ENCODE results near the gene TNFRSF11A. TPM values are rescaled to one million over a fixed set of nuclear protein-coding genes. Genes with fewer than 3 reads are reported as not detected.

TNFRSF11A gene
- total RNA-seq, 1 experiment from 2014 or later, result 3.2 TPM

DNA sequence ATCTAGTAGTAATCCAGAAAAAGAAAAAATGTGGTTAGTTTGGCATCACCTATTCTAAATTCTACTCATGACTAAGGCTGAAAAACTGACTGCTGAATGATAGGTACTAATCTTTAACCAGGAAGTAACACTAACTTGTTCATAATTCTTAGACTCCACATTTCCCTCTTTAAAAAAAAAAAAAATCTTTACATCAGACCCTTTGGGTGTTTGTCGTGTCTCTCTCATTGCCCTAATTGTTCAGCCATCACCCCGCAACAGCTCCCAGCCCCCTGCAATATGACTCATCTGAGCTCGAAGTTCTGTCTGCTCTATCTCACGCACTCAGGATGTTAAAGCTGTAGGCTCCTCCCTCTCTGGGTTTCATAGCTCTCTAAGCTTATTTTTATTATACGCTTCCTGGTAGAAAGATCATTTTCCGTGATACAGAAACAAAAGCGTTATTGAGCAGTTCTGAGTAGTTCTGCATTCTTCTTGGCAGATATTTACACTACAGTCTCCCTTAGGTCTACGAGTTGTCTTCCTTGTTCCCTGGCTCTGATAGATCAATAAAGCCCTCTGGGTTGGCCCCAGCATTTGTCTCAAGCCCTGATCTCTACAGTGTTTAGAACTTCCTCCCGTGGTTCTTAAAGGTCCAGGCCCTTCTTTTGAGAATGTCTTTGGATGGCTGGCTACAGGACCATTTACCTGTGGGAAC is 95.6 kb downstream of the TNFRSF11A start:
- no peak overlapping the region; a peak in 1 of 4 replicates for H3K4me3 ChIP-seq (replicated peaks in 1 of 2; ENCODE audit: low read depth in 1 of 2, low read length in 2 of 2)
- CTCF ChIA-PET, result interaction anchor here (0.7 to 1.1 kb wide), 2 partner anchors 30 to 596 kb away, joined by 3 read pairs; no protein-coding TSS in a partner anchor
- DNase-seq (ENCODE audit: low read depth, low spot score), result no peak

GRCh38 chr18:62425465-62426190 is 100.5 kb downstream of the TNFRSF11A start:
- Histone ChIP-seq H3K4me3 (replicated peaks in 1 of 2; ENCODE audit: low read depth in 1 of 2, low read length in 2 of 2) (peak overlapping the region; percentile 23 to 39), H2AFZ (ENCODE audit: low read depth, low read length, poor library complexity, severe bottlenecking) (peak overlapping the region; percentile 84), H3K27me3 (ENCODE audit: insufficient read depth, low read length) (no peaks in the 10 kb centered on the region), H3K4me2 (ENCODE audit: low read length) (peak overlapping the region; percentile 72), H3K4me1 (ENCODE audit: control insufficient read depth in 1 of 2, insufficient read depth in 2 of 2, low read length in 2 of 2) (peaks cover 7 to 21% of the 10 kb centered on the region in 2 experiments), H3K9me2 (ENCODE audit: insufficient read depth) (no peaks in the 10 kb centered on the region), H4K20me1 (ENCODE audit: insufficient read depth) (no peaks in the 10 kb centered on the region), H3K79me2 (ENCODE audit: insufficient read depth, low read length) (no peaks in the 10 kb centered on the region), H3K9ac (ENCODE audit: low read length) (peak overlapping the region; percentile 31), H3K27ac (ENCODE audit: low read depth, low read length) (peak overlapping the region; percentile 27; the same call in 1 of the 2 replicates), H3K36me3 (ENCODE audit: control insufficient read depth in 1 of 2, insufficient read depth in 2 of 2, low read length in 2 of 2) (no peaks in the 10 kb centered on the region), H3K9me3 (ENCODE audit: control insufficient read depth in 1 of 2, insufficient read depth in 1 of 2, low read depth in 1 of 2, low read length in 2 of 2) (no peaks in the 10 kb centered on the region)
- ChIA-PET POLR2A (interaction anchor here (1.0 to 1.4 kb wide), 2 partner anchors 25 to 101 kb away, joined by 5 to 6 read pairs; no protein-coding TSS in a partner anchor), CTCF (interaction anchor here (0.8 to 2.4 kb wide), 21 partner anchors 9 to 557 kb away, joined by 3 to 20 read pairs (median 4); partner anchors contain the start of genes PIGN, RELCH and ZCCHC2), RAD21 (ENCODE audit: low non-redundant PET in 1 of 2, low total read pairs in 2 of 2, uncharacterized antibody in 2 of 2, unreplicated experiment in 2 of 2) (interaction anchor here (0.6 to 1.6 kb wide), 4 partner anchors 25 to 291 kb away, joined by 4 to 9 read pairs (median 6); partner anchors contain the start of gene ZCCHC2 (in 1 of the 2))
- peak; percentile 89 for ATAC-seq
- no TSS peak for BruUV-seq (replicated peaks)
- intact Hi-C loops (cut with micrococcal nuclease), result loop anchor here (1.0 to 5.0 kb wide), 5 partner anchors 97 to 557 kb away; partner anchors contain the start of gene ZCCHC2
- DNase-seq (ENCODE audit: low read depth, low spot score), result peak; percentile 90
- no peak for TF ChIP-seq JUND (IDR thresholded peaks at IDR 0.05)
- TF ChIP-seq ATF3 (IDR thresholded peaks at IDR 0.05), result no peak
- TF ChIP-seq, protein P1, sequence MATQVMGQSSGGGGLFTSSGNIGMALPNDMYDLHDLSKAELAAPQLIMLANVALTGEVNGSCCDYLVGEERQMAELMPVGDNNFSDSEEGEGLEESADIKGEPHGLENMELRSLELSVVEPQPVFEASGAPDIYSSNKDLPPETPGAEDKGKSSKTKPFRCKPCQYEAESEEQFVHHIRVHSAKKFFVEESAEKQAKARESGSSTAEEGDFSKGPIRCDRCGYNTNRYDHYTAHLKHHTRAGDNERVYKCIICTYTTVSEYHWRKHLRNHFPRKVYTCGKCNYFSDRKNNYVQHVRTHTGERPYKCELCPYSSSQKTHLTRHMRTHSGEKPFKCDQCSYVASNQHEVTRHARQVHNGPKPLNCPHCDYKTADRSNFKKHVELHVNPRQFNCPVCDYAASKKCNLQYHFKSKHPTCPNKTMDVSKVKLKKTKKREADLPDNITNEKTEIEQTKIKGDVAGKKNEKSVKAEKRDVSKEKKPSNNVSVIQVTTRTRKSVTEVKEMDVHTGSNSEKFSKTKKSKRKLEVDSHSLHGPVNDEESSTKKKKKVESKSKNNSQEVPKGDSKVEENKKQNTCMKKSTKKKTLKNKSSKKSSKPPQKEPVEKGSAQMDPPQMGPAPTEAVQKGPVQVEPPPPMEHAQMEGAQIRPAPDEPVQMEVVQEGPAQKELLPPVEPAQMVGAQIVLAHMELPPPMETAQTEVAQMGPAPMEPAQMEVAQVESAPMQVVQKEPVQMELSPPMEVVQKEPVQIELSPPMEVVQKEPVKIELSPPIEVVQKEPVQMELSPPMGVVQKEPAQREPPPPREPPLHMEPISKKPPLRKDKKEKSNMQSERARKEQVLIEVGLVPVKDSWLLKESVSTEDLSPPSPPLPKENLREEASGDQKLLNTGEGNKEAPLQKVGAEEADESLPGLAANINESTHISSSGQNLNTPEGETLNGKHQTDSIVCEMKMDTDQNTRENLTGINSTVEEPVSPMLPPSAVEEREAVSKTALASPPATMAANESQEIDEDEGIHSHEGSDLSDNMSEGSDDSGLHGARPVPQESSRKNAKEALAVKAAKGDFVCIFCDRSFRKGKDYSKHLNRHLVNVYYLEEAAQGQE (IDR thresholded peaks at IDR 0.05; ENCODE audit: low read depth), result no peak
- TF ChIP-seq ZBTB33 (IDR thresholded peaks at IDR 0.05; ENCODE audit: extremely low read depth, insufficient replicate concordance, low read length), result no peak
- peak; percentile 33; the same call in 1 of the 2 replicates for TF ChIP-seq FOSL1 (IDR thresholded peaks at IDR 0.05; ENCODE audit: low read depth)
- peak; percentile 60 for TF ChIP-seq CEBPB (IDR thresholded peaks at IDR 0.05; ENCODE audit: low read depth)
- TF ChIP-seq EZH2 (IDR thresholded peaks at IDR 0.05), result no peak
- peak; percentile 31; the same call in 1 of the 2 replicates for TF ChIP-seq POLR2AphosphoS5 (IDR thresholded peaks at IDR 0.05; ENCODE audit: low read depth, low read length)
- TF ChIP-seq SRF (IDR thresholded peaks at IDR 0.05; ENCODE audit: low read depth), result no peak

More for the DNA sequence above, 95.6 kb downstream of the TNFRSF11A start:
- Histone ChIP-seq H3K4me2 (ENCODE audit: low read length) (peak overlapping the region; percentile 49), H3K9me2 (ENCODE audit: insufficient read depth) (no peaks in the 10 kb centered on the region), H2AFZ (ENCODE audit: low read depth, low read length, poor library complexity, severe bottlenecking) (peak overlapping the region; percentile 71), H3K27me3 (ENCODE audit: insufficient read depth, low read length) (no peaks in the 10 kb centered on the region), H3K4me1 (ENCODE audit: control insufficient read depth in 1 of 2, insufficient read depth in 2 of 2, low read length in 2 of 2) (peaks cover 4 to 24% of the 10 kb centered on the region in 2 experiments), H3K9me3 (ENCODE audit: control insufficient read depth in 1 of 2, insufficient read depth in 1 of 2, low read depth in 1 of 2, low read length in 2 of 2) (no peaks in the 10 kb centered on the region), H3K9ac (ENCODE audit: low read length) (no peak overlapping the region), H3K36me3 (ENCODE audit: control insufficient read depth in 1 of 2, insufficient read depth in 2 of 2, low read length in 2 of 2) (no peaks in the 10 kb centered on the region), H3K79me2 (ENCODE audit: insufficient read depth, low read length) (no peaks in the 10 kb centered on the region), H3K27ac (ENCODE audit: low read depth, low read length) (0 out of 2 replicates have a peak overlapping the region, but pooled peaks have one; percentile 17), H4K20me1 (ENCODE audit: insufficient read depth) (no peaks in the 10 kb centered on the region)
- no TSS peak for BruUV-seq (replicated peaks)
- peak; percentile 69 for ATAC-seq
- RAD21 ChIA-PET (ENCODE audit: low non-redundant PET in 1 of 2, low total read pairs in 2 of 2, uncharacterized antibody in 2 of 2, unreplicated experiment in 2 of 2), result no interaction called here
- TF ChIP-seq FOSL1 (IDR thresholded peaks at IDR 0.05; ENCODE audit: low read depth) (peak; percentile 36; the same call in 1 of the 2 replicates), JUND (IDR thresholded peaks at IDR 0.05) (0 out of 2 replicates have a peak, but pooled peaks have one; percentile 11), EZH2phosphoT487 (IDR thresholded peaks at IDR 0.05; ENCODE audit: borderline replicate concordance) (no peak), SP1 (IDR thresholded peaks at IDR 0.05; ENCODE audit: low read depth) (no peak)
- intact Hi-C loops (cut with micrococcal nuclease), result no loop called here
- POLR2A ChIA-PET, result interaction anchor here (1.0 kb wide), 1 partner anchor 30 kb away, joined by 3 read pairs; no protein-coding TSS in a partner anchor

Measured in HCT116 (cell line).